Fibroblast of gingiva (primary cell): ENCODE measurements around the gene CCDC92B.
"Not testable (repeated sequence)": the region's sequence is repeated elsewhere in the genome, so short reads cannot be mapped to it uniquely, and the experiment has no call there.

Source experiments
- DNase-seq: peaks from one replicate; pipeline ENCODE4 v3.0.0-alpha.2; 2011; ENCODE audit warnings: low read depth

CCDC92B gene

GRCh38 chr17:2703606-2704005 lies 45.8 kb downstream of the CCDC92B start:
- DNase-seq: no peak

- no peak for DNase-seq
Measured at GRCh38 chr17:2703181-2703580, 46.3 kb downstream of the CCDC92B start.

GRCh38 chr17:2701996-2702741 lies 47.3 kb downstream of the CCDC92B start:
- no peak for DNase-seq

DNA sequence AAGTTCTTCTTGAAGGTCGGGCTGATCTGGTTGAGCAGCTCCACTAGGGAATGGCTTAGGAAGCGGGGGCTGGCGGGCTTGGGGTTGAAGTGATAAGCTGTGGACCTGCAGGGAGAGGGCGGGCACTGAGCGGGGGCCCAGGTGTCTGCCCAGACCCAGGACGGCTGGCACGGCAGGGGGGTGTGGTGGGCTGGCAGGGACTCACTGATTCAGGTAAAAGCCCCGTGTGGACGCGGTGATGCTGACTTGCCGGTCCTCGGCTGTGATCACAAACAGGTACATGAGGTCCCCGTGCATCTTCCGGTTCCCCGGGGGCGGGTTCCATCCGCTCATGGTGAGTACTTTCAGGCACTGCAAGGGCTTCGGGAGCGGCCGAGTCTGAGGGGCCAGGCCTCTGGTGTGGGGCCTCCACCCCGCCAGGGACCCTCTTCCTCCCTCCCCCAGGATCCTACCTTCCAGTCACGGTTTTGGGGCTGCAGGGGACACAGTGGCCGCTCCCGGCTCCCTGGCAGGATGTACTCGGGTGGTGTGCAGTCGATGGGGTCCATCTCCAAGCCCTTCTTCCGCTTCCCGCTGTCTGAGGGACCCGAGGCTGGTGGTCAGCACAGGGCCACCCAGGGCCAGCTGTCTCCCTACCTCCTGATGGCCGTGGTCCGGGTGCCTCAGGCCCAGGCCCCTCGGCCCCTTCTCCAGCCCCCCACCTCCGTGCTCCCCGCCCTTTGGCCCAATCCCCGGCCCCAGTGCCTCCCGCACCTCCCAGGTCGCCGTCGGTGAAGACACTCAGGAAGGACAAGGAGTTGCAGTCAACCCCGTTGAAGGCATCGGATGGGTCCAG lies 48.1 kb downstream of the CCDC92B start:
- DNase-seq: no peak

GRCh38 chr17:2700491-2701141 lies 48.8 kb downstream of the CCDC92B start:
- no peak for DNase-seq

GRCh38 chr17:2700030-2700490 lies 49.4 kb downstream of the CCDC92B start:
- DNase-seq: no peak

DNA sequence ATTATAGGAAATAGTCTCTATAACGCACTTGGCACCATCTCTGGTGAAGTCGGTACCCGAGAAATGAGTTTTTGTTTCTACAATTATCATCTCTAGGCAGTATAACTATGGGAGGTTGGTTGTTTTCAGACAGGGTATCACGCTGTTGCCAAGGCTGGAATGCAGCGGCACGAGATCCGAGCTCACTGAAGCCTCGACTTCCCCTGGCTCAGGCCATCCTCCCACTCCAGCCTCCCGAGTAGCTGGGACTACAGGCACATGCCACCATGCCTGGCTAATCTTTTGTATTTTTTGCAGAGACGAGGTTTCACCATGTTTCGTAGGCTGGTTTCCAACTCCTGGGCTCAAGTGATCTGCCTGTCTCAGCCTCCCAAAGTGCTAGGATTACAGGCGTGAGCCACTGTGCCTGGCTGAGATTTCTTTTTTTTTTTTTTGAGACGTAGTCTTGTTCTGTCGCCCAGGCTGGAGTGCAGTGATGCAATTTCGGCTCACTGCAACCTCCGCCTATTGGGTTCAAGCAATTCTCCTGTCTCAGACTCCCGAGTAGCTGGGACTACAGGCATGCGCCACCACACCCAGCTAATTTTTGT lies 50.1 kb downstream of the CCDC92B start:
- DNase-seq: not testable (repeated sequence)

- DNase-seq: no peak
Measured at GRCh38 chr17:2697611-2698162, 51.8 kb downstream of the CCDC92B start.

- DNase-seq: no peak
Measured at GRCh38 chr17:2695961-2696760, 53.3 kb downstream of the CCDC92B start.

- DNase-seq: no peak
Measured at GRCh38 chr17:2695243-2695960, 54.0 kb downstream of the CCDC92B start.

DNA sequence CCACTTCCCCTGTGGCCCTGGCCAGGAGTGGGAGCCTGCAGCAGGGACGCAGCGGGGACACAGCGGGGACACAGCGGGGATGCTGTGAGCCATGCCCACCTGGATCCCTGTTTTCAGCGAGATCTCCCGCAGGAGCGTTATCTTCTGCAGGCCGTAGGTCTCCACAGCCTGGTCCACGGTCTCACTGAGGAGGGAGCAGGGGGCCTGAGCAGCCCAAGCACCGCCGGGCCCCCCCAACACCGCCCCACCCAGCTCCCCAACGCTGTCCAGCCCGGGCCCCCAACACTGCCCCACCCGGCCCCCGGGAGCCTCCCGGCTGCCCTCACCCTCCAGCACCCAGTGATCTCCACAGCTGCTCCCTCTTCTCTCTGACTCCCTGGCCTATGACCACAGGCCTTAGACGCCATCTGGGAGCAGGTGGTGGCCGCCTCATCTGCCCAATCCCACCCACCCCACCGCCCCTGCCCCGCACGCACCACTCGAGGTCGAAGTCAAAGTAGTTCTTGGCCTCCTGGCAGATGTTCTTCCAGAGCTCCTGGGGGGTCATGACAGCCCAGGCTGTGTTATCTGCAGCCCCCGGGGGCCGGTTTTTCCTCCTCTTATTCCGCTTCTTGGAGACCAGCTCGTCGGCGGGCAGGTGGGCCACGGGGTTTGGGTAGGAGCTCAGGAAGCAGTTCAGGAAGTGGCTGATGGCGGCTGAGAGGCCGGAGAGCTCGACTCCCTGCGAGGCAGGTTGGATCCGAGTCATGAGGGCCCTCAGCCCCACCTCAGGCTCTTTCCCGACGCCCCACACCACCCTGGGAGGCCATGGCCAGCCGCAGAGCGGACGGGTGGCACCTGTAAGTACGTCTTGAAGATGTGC lies 54.8 kb downstream of the CCDC92B start:
- no peak for DNase-seq

GRCh38 chr17:2693561-2694380 lies 55.7 kb downstream of the CCDC92B start:
- no peak for DNase-seq

DNA sequence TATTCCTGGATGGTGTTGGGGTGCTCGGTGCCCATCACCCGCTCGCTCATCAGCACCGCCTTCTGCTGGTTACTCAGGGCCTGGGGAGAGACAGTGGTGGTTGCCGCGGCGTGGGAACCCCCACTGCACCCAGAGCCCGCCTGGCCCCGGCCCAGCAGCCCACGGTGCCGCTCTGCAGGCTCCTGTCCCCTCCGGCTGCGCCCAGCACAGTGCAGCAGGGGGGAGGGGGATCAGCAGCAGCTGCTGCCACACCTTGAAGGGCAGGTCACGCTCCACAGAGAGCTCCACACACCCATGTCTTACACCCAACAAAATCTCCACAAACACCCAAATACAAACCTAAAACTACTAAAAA lies 56.7 kb downstream of the CCDC92B start:
- DNase-seq: no peak

GRCh38 chr17:2691965-2692780 lies 57.3 kb downstream of the CCDC92B start:
- no peak for DNase-seq

DNA sequence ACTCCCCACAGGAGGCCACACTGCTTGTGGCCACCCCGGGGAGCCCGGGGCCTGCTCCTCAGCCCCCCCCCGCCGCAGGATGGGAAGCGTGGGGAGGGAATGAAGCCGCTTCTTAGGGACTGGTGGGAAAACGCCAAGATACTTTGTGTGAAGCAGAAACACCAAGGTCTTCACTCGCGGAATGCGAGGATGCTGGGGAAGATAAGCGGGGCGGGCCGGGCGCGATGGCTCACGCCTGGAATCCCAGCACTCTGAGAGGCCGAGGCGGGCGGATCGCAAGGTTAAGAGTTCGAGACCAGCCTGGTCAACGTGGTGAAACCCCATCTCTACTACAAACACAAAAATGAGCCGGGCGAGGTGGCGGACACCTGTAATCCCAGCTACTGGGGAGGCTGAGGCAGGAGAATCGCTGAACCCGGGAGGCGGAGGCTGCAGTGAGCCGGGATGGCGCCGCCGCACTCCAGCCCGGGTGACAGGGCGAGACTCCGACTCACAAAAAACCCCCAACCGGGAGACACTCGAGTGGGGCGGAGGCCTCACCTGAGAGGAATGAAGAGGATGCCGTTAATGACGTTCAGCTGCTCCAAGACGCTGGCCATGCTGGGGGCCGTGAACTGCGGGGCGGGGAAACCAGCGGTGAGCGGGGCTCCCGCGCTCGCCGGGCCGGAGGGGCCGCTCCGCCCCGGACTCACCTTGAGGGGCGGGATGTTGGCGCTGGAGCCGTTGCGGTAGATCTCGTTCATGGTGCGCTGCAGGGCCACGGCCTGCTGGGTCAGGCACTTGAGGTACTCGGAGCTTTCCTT lies 58.2 kb downstream of the CCDC92B start:
- DNase-seq: no peak

- DNase-seq: no peak
Measured at GRCh38 chr17:2690165-2691068, 59.0 kb downstream of the CCDC92B start.
